NCI-H748 (cell line): ENCODE results near the gene COL4A1.
A peak's percentile ranks its signal among the peaks of the same experiment; 100 is the strongest.

ENCODE experiments used
- DNase-seq: peaks from one replicate; lab custom pipeline; 2025; ENCODE audit not compliant: unreplicated experiment; lab: John Stamatoyannopoulos, UW

The COL4A1 gene

DNA sequence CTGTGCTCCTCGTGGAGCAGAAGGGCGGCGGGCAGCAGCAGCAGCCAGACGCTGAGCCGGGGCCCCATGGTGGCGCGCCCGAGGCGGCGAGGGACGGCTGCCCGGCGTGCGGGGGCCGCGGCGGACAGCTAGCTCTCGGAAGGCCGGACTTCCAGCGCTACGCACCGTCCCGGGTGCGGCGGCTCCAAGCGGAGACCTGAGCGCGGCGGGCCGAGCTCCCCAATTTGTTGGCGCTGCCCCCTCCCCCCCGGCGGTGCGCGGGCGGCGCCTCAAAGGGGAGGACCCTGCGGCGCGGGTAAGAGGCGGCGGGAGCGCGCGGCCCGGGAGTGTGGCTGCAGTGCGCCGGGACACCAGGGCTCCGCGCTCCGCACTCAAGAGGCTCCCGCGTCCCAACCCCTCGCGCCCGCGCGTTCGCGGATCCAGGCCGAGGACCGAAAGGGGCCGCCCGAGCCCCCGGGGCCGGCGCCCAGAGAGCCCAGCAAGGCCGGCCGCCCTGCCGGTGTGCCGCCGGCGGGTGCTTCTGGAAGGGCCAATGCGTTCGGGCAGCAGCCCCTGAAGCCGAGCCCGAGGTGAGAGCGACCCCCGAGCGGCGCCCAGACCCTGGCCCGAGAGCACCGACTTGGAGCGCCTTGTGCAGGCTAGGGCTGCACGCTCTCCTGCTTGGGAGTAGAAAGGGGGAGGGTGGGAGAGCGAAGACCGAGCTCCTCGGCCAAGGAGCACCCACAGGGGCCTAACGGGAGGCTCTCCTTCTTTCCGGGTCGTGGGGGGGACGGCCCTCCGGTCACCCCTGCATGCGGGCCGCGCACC lies at the start of gene COL4A1, which contains the start of gene COL4A2:
Gene COL4A1 (minus strand): TSS at position 198 of the 807 bp plus-strand sequence. CDS start 130 bp downstream, at position 68.
Gene COL4A2 (plus strand): TSS at position 325 of the 807 bp plus-strand sequence. CDS start 620 bp downstream, outside the sequence.
- DNase-seq: peak; percentile 64

DNA sequence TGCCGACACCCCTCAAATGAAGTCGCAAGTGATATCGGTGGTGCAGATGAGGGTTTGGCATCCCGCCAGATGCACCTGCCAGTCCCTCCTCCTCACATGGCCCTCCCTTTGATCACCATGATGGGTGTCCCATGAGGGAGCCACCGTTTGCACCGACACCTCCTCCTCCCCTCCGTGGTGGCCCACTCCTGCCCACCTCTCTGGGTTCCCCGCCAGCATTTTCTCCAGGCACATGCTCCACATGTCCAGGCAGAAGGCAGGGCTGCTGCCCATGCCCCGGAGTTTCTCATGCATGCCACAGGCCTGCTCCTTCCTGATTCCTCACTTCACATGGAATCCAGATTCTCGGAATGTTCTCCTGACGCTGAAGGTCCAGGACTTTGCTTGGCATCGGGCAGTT lies 49.4 kb upstream of the COL4A1 start:
- DNase-seq: no peak

DNA sequence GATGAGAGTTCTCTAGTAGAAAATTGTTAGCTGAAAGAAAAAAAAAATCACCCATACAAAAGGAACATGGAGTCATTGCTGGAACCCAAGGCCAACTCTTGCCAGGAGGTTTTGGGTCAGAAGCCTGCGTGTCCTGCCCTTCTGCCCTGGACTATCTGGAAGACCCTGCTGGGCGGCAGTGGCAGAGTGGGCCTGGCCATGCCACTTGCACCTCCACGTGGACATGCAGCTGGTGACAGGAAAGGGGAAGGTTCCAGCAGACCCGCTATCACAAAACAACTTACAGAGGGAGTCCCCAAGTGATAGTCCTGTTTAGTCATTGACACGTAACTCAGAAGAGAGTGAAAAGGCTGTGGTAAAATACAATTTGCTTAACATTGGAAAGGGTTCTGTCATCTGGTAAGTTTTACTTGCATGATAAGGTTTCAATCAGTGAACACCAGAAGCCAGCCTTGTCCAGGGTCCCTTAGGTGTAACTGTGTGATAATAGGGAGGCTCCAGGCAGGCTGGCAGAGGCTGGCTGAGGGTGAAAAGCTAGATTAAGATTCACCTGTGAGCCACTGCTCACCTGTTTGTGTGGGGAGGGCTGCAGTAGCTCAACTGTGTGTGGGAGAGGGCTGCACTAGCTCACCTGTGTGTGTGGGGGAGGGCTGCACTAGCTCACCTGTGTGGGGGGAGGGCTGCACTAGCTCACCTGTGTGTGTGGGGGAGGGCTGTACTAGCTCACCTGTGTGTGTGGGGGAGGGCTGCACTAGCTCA lies 47.9 kb upstream of the COL4A1 start:
- no peak for DNase-seq

DNA sequence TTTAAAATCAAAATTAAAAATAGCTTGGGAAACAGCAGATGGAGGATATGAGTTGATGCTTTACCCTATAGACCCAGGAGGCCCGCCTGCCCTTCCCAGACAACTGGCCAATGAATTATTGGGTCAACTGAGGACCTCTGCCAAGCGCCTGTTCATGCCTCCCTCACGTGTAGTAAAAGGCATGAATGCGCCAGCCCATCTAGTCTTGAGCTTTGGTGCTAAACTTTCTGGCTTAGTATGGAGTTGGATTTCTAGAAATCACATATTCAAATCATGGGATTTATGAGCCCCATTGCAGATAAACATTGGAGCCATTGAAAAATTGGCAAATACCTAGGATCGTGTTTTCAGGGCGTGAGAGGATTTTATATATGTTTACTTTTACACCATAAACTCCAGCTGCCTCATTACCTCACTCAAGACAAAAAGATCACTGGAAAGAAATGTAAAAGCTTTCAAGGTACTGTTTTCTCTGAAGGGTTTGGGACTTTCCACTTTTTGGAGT lies 47.2 kb upstream of the COL4A1 start:
- no peak for DNase-seq

DNA sequence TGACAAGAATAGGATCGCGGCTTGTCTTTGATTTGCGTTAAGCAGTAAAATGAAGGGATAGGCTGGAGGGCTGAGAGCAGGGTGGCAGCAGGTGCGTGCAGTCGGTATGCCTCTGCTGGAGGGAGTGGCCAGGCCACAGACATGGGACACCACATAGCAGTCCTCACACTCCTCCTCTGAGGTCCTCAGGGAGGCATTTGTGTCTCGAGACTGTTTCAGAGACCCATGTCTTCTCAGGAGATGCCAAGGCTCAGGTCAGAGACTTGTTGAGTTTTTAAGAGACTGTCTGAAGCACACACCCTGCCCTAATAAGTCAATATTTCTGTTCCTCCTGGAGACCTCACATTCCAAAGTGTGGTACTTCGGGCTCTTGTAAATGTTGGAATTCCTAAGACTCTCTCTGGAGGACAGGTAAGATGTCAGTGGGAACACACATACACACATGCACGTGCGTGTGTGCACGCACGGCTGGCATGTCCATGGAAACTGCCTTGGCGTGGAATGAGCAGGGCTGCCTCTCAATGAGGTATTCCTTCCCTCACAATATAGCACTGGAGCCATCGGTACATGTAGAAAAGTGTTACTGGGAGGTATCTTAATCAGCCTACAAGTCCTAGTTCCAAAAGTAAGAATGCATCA lies 46.5 kb upstream of the COL4A1 start:
- no peak for DNase-seq

DNA sequence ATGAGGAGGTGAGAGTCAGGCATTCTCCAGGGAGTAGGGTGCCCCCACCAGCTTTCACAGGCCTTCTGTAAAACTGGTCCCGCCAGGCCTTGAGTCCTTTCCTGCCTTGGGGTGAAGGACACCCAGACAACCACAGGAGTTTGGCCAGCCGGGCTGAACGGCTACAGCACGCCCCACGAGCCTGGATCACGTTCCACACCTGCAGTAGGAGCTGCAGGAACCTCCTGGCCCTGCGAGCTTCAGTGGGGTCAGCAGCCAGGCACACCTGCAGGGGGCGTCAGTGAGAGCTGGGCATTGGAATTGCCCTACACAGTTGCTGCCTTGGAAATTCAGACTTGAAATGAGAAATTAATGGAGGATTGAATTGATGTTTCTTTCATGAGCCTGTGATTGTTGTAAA lies 45.8 kb upstream of the COL4A1 start:
- DNase-seq: no peak

DNA sequence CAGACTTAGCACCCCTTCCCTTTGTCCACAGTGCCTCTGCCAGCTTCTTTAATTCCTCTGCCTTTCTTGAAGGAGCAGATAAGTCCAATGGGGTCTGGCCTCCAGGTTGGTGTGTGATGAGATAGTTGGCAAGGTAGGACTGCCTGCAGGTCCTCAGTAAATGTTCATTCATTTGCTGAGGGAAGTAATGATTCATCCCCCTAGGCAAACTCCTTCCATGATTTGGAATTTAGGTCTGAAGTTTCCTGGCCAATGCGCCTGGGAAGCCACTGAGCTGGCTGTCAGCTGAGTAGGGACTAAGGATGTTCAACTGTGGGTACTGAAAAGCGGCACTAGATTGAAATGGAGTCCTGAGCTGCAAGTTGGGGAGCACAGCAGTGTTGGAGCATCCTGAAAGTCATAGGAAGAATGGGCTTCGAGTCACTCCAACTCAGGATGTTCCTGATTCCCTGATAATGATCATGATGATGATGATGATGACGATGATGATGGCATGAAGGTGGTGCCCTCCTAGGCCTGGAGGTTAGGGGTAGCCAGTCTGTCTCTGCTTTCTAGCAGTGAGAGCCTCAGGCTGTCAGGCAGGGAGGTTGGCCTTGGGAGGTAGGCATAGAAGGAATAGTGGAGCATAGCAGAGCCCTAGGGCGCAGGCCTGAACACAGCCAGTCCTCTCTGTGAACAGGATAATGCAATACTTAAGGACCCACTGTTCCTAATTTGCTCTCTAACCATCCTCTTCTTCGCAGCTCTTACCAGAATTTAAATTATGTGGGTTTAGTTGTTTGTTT lies 44.9 kb upstream of the COL4A1 start:
- DNase-seq: no peak

DNA sequence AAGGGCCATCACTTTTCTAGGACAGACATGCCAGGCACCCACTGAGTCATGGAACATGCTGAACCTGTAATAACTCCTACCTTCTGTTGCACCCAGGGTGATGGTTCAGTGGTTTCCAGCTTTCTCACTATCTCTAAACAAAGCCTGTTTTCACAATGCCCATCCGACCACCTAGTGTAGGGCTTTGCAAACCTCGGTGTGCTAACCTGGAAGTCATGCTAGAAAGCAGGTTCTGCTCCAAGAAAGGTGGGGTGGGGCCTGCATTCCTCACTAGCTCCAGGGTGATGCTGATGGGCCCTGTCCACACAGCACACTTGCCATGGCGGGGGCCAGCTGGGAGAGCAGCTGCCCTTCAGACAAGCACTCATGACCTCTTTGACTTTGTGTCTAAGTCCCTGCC lies 43.6 kb upstream of the COL4A1 start:
- DNase-seq: no peak

DNA sequence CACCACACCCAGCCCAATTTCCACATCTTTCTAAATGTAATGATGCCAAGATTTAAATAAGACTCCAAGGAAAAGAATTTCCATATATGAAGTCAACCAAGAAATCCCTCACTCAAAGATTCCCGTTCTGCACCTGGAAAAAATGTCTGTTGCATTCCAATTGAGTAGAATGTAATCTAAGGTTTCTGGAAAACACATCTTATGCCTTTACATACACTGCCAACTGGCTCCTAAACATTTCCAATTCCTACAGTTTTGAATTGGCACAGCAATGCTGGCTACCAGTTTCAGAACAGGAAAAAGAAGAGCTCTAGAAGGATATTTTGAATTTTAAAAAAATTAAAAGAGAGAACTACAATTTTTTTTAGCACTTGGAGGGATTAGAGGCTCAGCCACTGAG lies 43.1 kb upstream of the COL4A1 start:
- no peak for DNase-seq

DNA sequence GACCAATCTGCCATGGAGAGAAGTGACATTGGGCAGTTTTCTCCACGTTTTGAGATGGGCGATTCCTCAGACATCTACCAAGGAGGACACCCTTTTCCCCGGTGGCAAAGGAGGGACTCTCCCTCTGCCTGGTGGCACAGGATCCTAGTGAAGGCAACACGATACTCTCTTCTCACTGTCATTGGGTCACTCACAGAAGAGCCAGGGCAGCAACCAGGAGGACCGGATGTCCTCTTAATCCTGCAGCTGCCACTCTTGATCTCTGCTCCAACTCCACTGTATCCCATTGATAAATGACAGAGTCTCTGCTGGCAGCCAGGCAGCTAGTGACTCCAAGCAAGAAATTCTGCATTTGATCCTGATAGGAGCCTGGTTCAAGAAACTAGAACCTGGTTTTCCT lies 42.3 kb upstream of the COL4A1 start:
- no peak for DNase-seq

DNA sequence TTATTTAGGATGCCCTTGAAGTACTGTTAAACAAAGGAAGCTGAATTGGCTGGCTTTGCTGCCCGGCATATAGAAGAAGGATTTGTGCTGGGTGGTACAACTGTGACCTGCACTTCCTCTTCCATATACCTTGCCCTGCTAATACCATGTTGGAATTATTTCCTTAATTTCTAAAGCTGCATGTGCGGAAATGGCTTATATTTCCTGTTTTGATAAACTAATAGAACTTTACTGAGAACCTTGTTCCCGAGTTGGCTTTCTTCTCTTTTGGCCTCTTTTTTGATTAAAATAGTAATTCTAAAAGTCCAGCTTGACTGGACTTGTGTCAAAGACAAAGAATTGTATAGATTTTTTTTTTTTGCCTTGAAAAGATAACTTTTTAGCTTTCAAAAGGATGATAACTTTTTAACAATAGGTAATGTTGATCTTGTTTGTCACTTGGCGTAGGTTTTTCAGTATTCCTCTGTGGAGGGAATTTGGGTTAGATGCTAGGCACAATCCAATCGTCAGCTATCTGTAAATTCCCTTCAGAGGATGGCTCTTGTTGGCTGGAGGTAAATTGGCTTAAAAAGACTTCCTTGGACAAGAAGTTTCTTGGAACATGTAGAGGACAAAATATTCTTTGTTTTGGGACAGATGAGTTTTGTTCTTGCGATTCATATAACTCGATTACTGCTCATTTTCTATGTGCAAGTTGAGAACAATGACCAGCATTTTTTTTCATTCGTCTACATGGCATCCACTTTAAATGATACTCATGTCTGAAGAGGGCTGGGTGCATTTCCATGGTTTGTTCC lies 41.5 kb upstream of the COL4A1 start:
- no peak for DNase-seq

DNA sequence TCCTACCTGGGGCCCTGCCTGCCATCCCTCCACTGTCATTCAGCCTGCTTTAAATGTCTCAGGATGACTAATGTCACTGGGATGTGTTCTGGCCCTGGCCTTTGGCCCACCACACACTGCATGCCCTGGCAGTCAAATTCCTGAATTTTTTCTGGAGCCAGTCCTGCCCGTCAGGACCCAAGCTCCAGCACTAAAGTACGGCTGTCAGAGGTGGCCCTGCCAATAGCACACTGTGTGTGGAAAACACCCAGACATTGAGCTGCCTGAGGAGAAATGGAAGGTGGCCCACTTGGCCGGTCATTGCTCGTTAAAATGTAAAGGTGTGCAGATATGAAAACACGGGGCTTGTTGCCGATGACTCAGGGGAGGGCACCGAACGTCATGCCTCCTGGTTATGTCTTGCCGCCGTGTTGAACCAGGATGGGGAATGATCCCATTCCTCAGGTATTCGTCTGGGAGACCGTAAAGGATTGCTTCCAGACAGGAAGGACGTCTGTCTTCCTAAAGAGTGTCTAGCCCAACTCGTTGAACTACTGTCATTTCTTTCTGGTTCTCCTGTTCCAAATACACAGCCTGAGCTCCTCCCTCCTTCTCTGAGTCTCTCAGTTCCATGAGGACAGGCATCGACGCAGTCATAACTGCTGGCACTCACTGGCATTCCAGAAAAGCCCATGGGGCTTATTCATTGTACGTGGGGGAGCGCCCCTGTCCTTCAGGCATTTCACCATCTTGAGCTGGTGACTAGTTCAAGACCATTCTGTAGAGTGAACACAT lies 40.8 kb upstream of the COL4A1 start:
- DNase-seq: no peak

DNA sequence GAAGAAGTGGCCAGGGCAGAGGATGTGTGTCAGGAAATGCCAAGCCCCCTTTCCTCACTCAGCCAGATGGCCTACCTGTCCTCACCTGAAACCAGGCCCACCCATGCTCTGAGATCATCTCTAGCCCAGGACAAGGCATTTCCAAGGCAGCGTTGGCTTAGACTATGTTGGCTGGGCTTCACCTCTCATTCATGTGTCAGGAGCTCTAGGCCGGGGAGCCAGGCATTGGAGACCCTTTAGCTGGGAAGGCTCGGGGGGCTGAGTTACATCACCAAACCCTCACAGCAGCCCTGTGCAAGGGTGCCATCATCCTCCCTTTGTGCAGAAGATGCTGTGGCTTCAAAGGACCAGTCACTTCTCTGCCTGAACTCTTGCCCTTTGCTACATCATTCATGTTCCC lies 40.1 kb upstream of the COL4A1 start:
- no peak for DNase-seq

DNA sequence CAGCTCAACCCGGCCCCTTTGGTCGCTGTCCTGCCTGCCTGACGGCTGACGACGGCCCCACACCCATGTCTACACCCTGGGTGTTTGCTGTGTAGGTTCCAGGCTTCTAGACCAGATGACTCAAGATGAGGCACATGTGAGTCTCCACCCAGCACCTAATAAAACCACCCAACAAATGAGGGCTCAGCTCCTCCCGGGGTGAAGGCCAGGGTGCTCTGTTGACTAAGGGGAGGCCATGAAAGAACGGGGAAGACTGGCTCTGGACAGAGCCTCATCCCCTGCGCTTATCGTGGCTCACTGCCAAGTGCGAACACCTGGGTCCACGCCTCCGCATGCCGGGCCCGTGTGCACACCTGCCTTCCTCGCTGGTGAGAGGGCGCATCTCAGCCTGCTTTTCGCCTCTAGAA lies 39.7 kb upstream of the COL4A1 start:
- peak; percentile 87 for DNase-seq

DNA sequence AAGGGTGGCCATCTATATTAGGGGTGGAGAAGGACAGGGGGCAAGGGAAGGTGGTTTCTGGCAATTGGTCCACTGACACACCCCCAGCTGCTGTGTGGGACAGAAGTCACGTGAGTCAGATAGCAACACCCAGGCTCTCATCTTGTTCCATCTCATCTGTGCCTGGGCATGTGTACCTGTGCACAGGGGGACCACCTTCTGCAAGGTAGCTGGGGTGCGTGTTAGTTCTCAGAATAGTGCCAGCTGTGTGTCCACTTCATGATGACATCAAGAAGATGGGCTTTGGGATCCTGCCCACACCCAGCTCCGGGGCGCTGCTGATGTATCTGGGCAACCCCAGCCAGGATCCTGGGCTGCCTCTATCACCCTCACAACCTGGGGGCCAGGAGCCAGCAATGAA lies 38.7 kb upstream of the COL4A1 start:
- DNase-seq: no peak

DNA sequence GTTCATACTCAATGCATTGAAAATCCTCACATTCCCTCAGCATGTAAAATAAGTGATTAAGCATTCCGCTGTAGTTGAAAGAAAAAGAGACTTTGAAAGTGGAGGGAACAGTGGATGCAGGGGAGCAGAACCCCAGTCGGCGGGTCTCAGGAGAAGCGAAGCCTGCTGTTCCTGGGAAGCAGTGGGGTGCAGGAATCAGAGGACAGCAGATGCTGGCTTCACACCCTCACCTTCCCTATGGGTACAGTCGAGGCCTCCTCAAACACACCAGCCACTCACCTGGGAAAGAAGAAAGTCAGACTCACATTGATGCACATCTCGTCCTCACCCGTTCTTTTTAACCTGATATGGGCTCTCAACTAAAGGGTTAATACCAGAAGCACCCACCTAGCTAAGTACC lies 38.3 kb upstream of the COL4A1 start:
- no peak for DNase-seq

DNA sequence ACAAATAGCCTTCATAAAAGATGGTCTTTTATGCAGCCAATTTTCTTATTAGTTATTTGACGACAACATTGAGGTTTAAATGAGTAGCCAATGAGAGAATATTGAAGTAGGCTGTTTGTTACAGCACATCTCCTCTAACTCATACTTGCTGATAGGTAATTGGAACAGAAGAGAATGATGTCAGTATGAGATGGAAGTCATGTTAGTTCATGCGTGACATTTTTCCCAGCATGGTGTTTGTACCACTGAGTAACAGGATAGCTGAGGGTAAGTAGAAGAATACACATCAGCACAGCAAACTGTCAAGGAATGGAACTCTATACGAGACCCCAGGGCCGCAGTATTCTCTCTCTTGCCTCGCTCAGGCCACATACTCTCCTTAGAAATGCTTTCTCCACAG lies 37.4 kb upstream of the COL4A1 start:
- no peak for DNase-seq

DNA sequence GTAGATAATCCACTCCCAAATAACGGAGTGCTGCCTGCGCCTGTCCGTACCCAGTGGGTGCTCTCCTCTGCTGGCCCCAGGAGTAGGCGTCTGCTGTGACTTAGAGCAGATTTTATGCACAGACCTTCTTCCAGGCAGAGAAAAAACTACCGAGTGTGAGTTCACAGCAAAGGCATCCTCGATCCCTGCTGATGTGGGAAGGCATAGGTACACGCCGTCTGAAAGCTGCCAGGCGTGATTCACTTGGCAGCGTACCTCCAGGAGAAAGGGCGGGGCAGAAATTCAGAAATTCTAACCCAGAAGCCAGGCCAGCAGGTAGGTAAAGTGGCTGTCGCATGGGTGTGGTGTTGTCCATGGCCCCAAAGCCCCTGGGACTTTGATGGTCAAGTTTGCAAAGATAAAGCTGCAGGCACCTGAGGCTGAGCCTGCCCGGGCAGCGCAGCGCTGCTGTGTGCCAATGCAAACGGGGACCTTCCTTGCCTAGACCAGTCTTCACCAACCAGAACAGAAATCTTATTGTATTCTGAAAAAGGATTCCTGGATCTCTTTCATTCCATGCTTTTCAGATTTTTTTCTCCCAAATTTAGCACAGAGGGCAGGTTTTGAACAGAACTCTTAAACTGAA lies 36.4 kb upstream of the COL4A1 start:
- no peak for DNase-seq

DNA sequence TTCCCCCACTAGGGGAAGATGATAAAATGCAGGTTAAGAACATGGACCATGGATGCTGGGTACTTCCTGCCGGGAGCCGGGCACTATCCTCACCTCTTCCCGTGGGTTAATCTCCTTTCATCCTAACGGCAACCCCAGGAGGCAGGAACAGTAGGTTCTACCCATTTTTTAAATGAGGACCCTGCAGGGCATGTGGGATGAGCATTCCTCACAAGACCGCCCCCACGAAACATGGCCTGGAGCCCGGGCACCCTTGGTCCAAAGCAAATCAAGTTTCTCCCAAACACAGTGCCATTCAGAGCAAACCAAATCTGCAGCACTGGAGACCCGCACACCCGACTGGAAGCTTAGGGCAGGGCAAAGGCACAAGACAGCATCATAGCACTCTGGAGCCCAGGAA lies 35.5 kb upstream of the COL4A1 start:
- DNase-seq: no peak
